Gastrocnemius medialis (tissue), 4 donors: ENCODE results near the gene MYO1D. TPM values are rescaled to one million over a fixed set of nuclear protein-coding genes. Genes with fewer than 3 reads are reported as not detected.

Experiments used
- ATAC-seq, 2 donors: fragments of 150-250 bp; one replicate each; pipeline ENCODE4 v1.9.1; 2016
- DNase-seq, 2 donors: peaks; one replicate each; pipeline ENCODE4 v3.0.0-alpha.2; 2019
- H3K27ac ChIP-seq, 4 donors: fragments of 200-600 bp; sonication (generic); 1 replicate in 1 of 4; 2 replicates in 3 of 4; pipeline ENCODE4 v1.5.1; 2016 to 2018; ENCODE audit warnings: mild to moderate bottlenecking in 2 of 4, moderate library complexity in 1 of 4
- H3K27me3 ChIP-seq, 3 donors: fragments of 200-600 bp; sonication (generic) in 2 of 3; 1 replicate in 1 of 3; 2 replicates in 2 of 3; pipeline versions ENCODE4 v1.5.1 to v1.6.0; 2016 to 2019; ENCODE audit warnings: mild to moderate bottlenecking in 1 of 3, moderate library complexity in 1 of 3
- H3K36me3 ChIP-seq, 2 donors: fragments of 200-600 bp; sonication (generic) in 1 of 2; one replicate each; pipeline ENCODE4 v1.5.1; 2017 to 2018
- H3K4me1 ChIP-seq, 2 donors: fragments of 200-600 bp; sonication (generic) in 1 of 2; one replicate each; pipeline ENCODE4 v1.5.1; 2016 to 2017; ENCODE audit warnings: mild to moderate bottlenecking in 2 of 2
- H3K4me3 ChIP-seq, 4 donors: fragments of 200-600 bp; sonication (generic) in 3 of 4; 1 replicate in 1 of 4; 2 replicates in 3 of 4; pipeline ENCODE4 v1.5.1; 2016 to 2019; ENCODE audit warnings: mild to moderate bottlenecking in 2 of 4
- H3K9me3 ChIP-seq, 3 donors: fragments of 200-600 bp; sonication (generic) in 2 of 3; 1 replicate in 1 of 3; 2 replicates in 2 of 3; pipeline ENCODE4 v1.5.1; 2016 to 2019
- CTCF ChIP-seq, 5 experiments: fragments of 450-650 bp in 3 of 5; fragments of 200-600 bp in 2 of 5; sonication (generic) in 2 of 5; IDR thresholded peaks in 4 of 5; conservative IDR thresholded peaks in 1 of 5; 1 replicate in 4 of 5; 2 replicates in 1 of 5; pipeline ENCODE4 v1.5.1; 2016 to 2019; ENCODE audit warnings: antibody characterized with exemption in 5 of 5, mild to moderate bottlenecking in 3 of 5, moderate library complexity in 3 of 5
- POLR2A ChIP-seq, 2 donors: fragments of 450-650 bp; IDR thresholded peaks; one replicate each; pipeline ENCODE4 v1.6.1; 2017; ENCODE audit warnings: antibody characterized with exemption in 2 of 2, mild to moderate bottlenecking in 2 of 2, moderate library complexity in 2 of 2
- in situ Hi-C, 4 donors: fragments of 200-750 bp; cut with MboI; loops; one replicate each; pipeline versions ENCODE4 v1.15.0 to v1.8.0; 2017; ENCODE audit warnings: low sequenced_read_pairs in 4 of 4
- intact Hi-C: fragments of 100-400 bp; cut with DNase I; formaldehyde crosslinking; loops from one replicate; pipeline ENCODE4 v1.15.1; 2023; ENCODE audit warnings: low total_unique reads
- total RNA-seq, 4 donors: library from RNA; depleted of rRNA; stranded (reverse); fragments of >200 nt; gene quantifications; one replicate each; pipeline versions ENCODE4 v1.1.0 to v1.2.3, GENCODE V29; 2016

The MYO1D gene
- total RNA-seq, 4 donors from 2014 or later = 5.8 to 20.1 (median 7.8) TPM

- Histone ChIP-seq H3K4me3 (no peak overlapping the region), H3K9me3 (no peaks in the 10 kb centered on the region), H3K27ac (no peak overlapping the region), H3K4me1 (no peaks in the 10 kb centered on the region), H3K36me3 (no peaks in the 10 kb centered on the region), H3K27me3 (peaks cover 0 to 3% (median 0%) of the 10 kb centered on the region in 3 donors)
- TF ChIP-seq POLR2A (IDR thresholded peaks at IDR 0.05) = no peak
- no peak for TF ChIP-seq CTCF (IDR thresholded peaks at IDR 0.05 in 4 of 5, conservative IDR thresholded peaks at IDR 0.05 in 1 of 5)
- ATAC-seq (no peak), DNase-seq (peak in 1 of 2 donors; percentile 66)
- intact Hi-C loops (loop anchor here (5.0 kb wide), 2 partner anchors 51 to 381 kb away; no protein-coding TSS in a partner anchor), in situ Hi-C loops (loop anchor here in 2 of 4 donors (10.0 to 25.0 kb wide), 2 partner anchors 93 to 391 kb away; partner anchors contain the start of gene CDK5R1 (in 1 of the 2))
Observed at GRCh38 chr17:32878211-32878610, 1.3 kb upstream of the MYO1D start.

DNA sequence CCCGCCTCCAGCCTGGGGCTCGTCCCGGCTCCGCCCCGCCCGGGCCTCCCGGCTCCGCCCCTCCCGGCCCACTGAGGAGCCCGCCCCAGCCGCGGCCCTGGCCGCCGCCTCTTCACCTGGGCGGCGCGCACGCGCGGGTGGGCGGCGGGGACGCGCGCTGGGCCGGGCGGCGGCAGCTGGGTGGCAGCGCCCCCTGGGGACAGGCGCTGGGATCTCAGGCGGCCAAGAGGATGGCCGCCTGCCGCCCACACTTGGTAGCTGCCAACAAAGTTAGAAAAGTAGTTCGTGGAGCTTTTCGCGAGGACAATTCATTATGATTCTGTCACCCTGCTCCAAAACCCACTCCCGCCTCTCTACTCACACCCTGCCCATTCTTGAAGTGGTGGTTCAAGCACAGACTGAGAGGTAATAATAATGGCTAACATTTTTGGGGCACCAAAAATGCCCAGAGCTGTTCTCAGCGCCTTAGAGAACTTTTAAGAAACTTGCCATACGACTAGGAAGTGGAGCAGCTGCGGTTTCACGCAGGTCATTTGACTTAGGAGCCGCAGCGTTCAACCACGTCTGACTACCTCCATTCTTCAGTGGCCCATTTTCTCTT is 340 bp upstream of the MYO1D start:
- in situ Hi-C loops = loop anchor here in 2 of 4 donors (10.0 to 25.0 kb wide), 2 partner anchors 92 to 390 kb away; partner anchors contain the start of gene CDK5R1 (in 1 of the 2)
- TF ChIP-seq POLR2A (IDR thresholded peaks at IDR 0.05) = no peak
- peak; percentile 78 to 99 (median 97) for TF ChIP-seq CTCF (IDR thresholded peaks at IDR 0.05 in 4 of 5, conservative IDR thresholded peaks at IDR 0.05 in 1 of 5)

GRCh38 chr17:32875923-32876416 is 954 bp downstream of the MYO1D start:
- peak overlapping the region; percentile 60 to 86 (median 76) for H3K4me3 ChIP-seq
- no peaks in the 10 kb centered on the region for H3K27me3 ChIP-seq
- no peaks in the 10 kb centered on the region for H3K9me3 ChIP-seq
- DNase-seq (no peak), ATAC-seq (no peak)
- TF ChIP-seq POLR2A (IDR thresholded peaks at IDR 0.05) = no peak
- no peak for TF ChIP-seq CTCF (IDR thresholded peaks at IDR 0.05 in 4 of 5, conservative IDR thresholded peaks at IDR 0.05 in 1 of 5)
- no peaks in the 10 kb centered on the region for H3K4me1 ChIP-seq
- no peaks in the 10 kb centered on the region for H3K36me3 ChIP-seq
- in situ Hi-C loops (loop anchor here in 2 of 4 donors (10.0 to 25.0 kb wide), 2 partner anchors 91 to 389 kb away; partner anchors contain the start of gene CDK5R1 (in 1 of the 2)), intact Hi-C loops (loop anchor here (5.0 kb wide), 2 partner anchors 49 to 379 kb away; no protein-coding TSS in a partner anchor)
- peak overlapping the region; percentile 47 to 79 (median 72) for H3K27ac ChIP-seq

More for the DNA sequence above, 340 bp upstream of the MYO1D start:
- Histone ChIP-seq H3K27me3 (peaks cover 0 to 3% (median 0%) of the 10 kb centered on the region in 3 donors), H3K4me1 (no peaks in the 10 kb centered on the region), H3K4me3 (peak overlapping the region; percentile 60 to 85 (median 64)), H3K36me3 (no peaks in the 10 kb centered on the region), H3K27ac (peak overlapping the region; percentile 38 to 79 (median 57)), H3K9me3 (no peaks in the 10 kb centered on the region)
- ATAC-seq (peak; percentile 97), DNase-seq (peak; percentile 67 to 86)
- intact Hi-C loops = loop anchor here (1.0 to 5.0 kb wide), 3 partner anchors 50 to 380 kb away; no protein-coding TSS in a partner anchor

DNA sequence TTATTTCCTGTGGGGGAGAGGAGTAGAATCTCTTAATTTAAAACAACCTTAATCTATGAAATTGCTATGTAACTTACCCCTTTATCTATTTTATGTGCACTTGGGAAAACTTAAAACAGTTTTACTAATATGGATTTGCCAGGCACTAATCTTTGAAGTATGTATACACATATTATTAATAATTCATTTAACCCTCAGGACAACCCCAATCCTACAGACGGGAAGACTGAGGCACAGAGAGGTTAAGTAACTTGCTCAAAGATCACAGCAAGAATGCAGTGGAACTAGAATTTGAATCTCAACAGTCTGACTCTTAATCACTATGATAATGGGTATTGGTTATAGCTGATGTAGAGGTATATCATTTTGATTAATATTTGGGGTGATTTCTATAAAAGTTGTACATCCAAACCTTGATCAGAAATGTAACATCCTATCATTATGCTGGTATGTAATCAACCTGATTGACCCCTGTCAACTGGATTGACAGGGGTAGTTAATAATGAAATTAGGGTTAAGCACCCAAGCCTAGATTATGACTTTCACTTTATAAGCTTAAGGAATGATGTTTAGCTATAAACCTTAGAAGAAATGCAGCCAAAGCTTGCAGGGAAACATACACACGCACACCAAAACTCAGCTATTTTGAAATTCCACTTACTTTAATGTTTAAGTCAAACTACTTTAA is 1.6 kb downstream of the MYO1D start:
- DNase-seq (no peak), ATAC-seq (no peak)
- intact Hi-C loops = loop anchor here (5.0 kb wide), 2 partner anchors 48 to 378 kb away; no protein-coding TSS in a partner anchor
- peaks cover 4 to 6% of the 10 kb centered on the region in 2 donors for H3K4me1 ChIP-seq
- no peaks in the 10 kb centered on the region for H3K27me3 ChIP-seq
- no peak for TF ChIP-seq POLR2A (IDR thresholded peaks at IDR 0.05)
- no peak for TF ChIP-seq CTCF (IDR thresholded peaks at IDR 0.05 in 4 of 5, conservative IDR thresholded peaks at IDR 0.05 in 1 of 5)
- no peaks in the 10 kb centered on the region for H3K36me3 ChIP-seq
- in situ Hi-C loops = loop anchor here in 2 of 4 donors (10.0 to 25.0 kb wide), 2 partner anchors 91 to 388 kb away; partner anchors contain the start of gene CDK5R1 (in 1 of the 2)
- H3K27ac ChIP-seq = peak overlapping the region in 3 of 4 donors; percentile 67 to 79 (median 77)
- H3K4me3 ChIP-seq = peak overlapping the region in 3 of 4 donors; percentile 60 to 85 (median 68)
- H3K9me3 ChIP-seq = no peaks in the 10 kb centered on the region
